HepG2 (cell line): ENCODE data around the gene CADM4. TPM values are rescaled to one million over a fixed set of nuclear protein-coding genes. Genes with fewer than 3 reads are reported as not detected.

Source experiments
- ATAC-seq: fragments of 200-7000 bp; cut with Tn5 transposase; 3 replicates; pipeline ENCODE4 v1.9.1; 2020; ENCODE audit warnings: mild to moderate bottlenecking, moderate library complexity
- BruUV-seq: library from RNA; stranded (reverse); fragments of 400-500 nt; replicated peaks from 2 replicates; lab custom pipeline; 2021; lab: Mats Ljungman, UMichigan
- CTCF ChIA-PET: fragments of 300-600 bp; formaldehyde crosslinking; extraction: SDS; loops from one replicate; lab custom pipeline; 2021; ENCODE audit warnings: low total read pairs, inconsistent platforms, low intra/inter-chr PET ratio; lab: Yijun Ruan, JAX
- POLR2A ChIA-PET: fragments of 350-600 bp; sonication (Branson Sonifier 250); formaldehyde crosslinking; loops from one replicate; lab custom pipeline; 2020; ENCODE audit warnings: antibody characterized with exemption, inconsistent platforms; lab: Yijun Ruan, JAX
- DNase-seq: peaks from one replicate; pipeline ENCODE4 v3.0.0-alpha.2; 2015; ENCODE audit warnings: low spot score
- FAIRE-seq: peaks from 3 replicates; lab custom pipeline; 2011; peaks lifted over from hg19 to GRCh38; lab: Jason Lieb, UNC
- H2AFZ ChIP-seq: one replicate; pipeline ENCODE4 v1.6.1; 2011; ENCODE audit warnings: low read length, inconsistent platforms
- H3K27ac ChIP-seq: fragments of 300-600 bp; 3 replicates; pipeline ENCODE4 v1.8.0; 2011; ENCODE audit warnings: mixed run types, mild to moderate bottlenecking, mixed read lengths, low read length, inconsistent platforms; ENCODE audit not compliant: insufficient read depth; ENCODE audit errors: extremely low read length
- H3K27me3 ChIP-seq, 2 experiments: fragments of 200-600 bp in 1 of 2; 2 replicates in 1 of 2; 3 replicates in 1 of 2; pipeline versions ENCODE4 v1.6.0 to v1.8.0; 2011; ENCODE audit warnings: low read length in 2 of 2, mild to moderate bottlenecking in 2 of 2, moderate library complexity in 2 of 2, inconsistent platforms in 1 of 2; ENCODE audit not compliant: insufficient read depth in 2 of 2, control insufficient read depth in 1 of 2
- H3K36me3 ChIP-seq, 2 experiments: fragments of 200-600 bp in 1 of 2; replicated peaks in 1 of 2; 2 replicates in 1 of 2; 3 replicates in 1 of 2; pipeline versions ENCODE4 v1.5.1 to v1.8.0; 2011; ENCODE audit warnings: low read length in 2 of 2, inconsistent platforms in 1 of 2; ENCODE audit not compliant: insufficient read depth in 2 of 2, control insufficient read depth in 1 of 2
- H3K4me1 ChIP-seq: 2 replicates; pipeline ENCODE4 v1.5.1; 2012; ENCODE audit warnings: low read length, inconsistent platforms; ENCODE audit not compliant: insufficient read depth
- H3K4me2 ChIP-seq: 2 replicates; pipeline ENCODE4 v1.6.0; 2011; ENCODE audit warnings: low read depth, low read length, inconsistent platforms
- H3K4me3 ChIP-seq, 3 experiments: fragments of 200-600 bp in 1 of 3; sonication (generic), shearing (Covaris generic) in 1 of 3; replicated peaks in 1 of 3; 2 replicates each; pipeline ENCODE4 v1.5.1; 2011 to 2016; ENCODE audit warnings: low read length in 3 of 3, inconsistent platforms in 2 of 3, low read depth in 2 of 3, mild to moderate bottlenecking in 2 of 3, control low read depth in 1 of 3, mixed read lengths in 1 of 3; ENCODE audit not compliant: insufficient read depth in 1 of 3
- H3K79me2 ChIP-seq: one replicate; pipeline ENCODE4 v1.6.1; 2011; ENCODE audit warnings: low read length, inconsistent platforms; ENCODE audit not compliant: insufficient read depth
- H3K9ac ChIP-seq: 2 replicates; pipeline ENCODE4 v1.6.0; 2011; ENCODE audit warnings: mild to moderate bottlenecking, low read depth, low read length, inconsistent platforms; ENCODE audit not compliant: insufficient read depth
- H3K9me3 ChIP-seq: 2 replicates; pipeline ENCODE4 v1.5.1; 2012; ENCODE audit warnings: mild to moderate bottlenecking, low read length
- H4K20me1 ChIP-seq: 2 replicates; pipeline ENCODE4 v1.6.0; 2011; ENCODE audit warnings: inconsistent platforms, mild to moderate bottlenecking, low read length, moderate library complexity; ENCODE audit not compliant: insufficient read depth
- FOXA1 ChIP-seq, 2 experiments: fragments of 450-650 bp in 1 of 2; sonication (generic) in 1 of 2; formaldehyde crosslinking in 1 of 2; IDR thresholded peaks; 2 replicates each; pipeline versions ENCODE4 v1.4.0 to v1.6.1; 2016 to 2020; ENCODE audit warnings: missing genetic modification reagents in 1 of 2
- HMGXB4 ChIP-seq, 2 experiments: sonication (generic) in 1 of 2; formaldehyde crosslinking in 1 of 2; IDR thresholded peaks; 2 replicates each; pipeline versions ENCODE4 v1.4.0 to v1.6.1; 2018 to 2020; ENCODE audit warnings: missing genetic modification reagents in 2 of 2, borderline replicate concordance in 1 of 2, low read depth in 1 of 2, mild to moderate bottlenecking in 1 of 2, missing biosample characterization in 1 of 2
- KMT2B ChIP-seq: IDR thresholded peaks from 2 replicates; pipeline ENCODE4 v1.6.1; 2016; ENCODE audit warnings: missing genetic modification reagents, missing compliant biosample characterization
- NFYB ChIP-seq: sonication (generic); formaldehyde crosslinking; IDR thresholded peaks from 2 replicates; pipeline ENCODE4 v1.4.0; 2020; ENCODE audit warnings: missing genetic modification reagents
- NFYC ChIP-seq: IDR thresholded peaks from 2 replicates; pipeline ENCODE4 v1.6.1; 2016; ENCODE audit warnings: missing genetic modification reagents, missing compliant biosample characterization
- TRIM24 ChIP-seq: sonication (generic); formaldehyde crosslinking; IDR thresholded peaks from 2 replicates; pipeline ENCODE4 v1.8.0; 2022; ENCODE audit warnings: mild to moderate bottlenecking, missing genetic modification reagents
- ZMAT3 ChIP-seq: sonication (generic); formaldehyde crosslinking; conservative IDR thresholded peaks from 2 replicates; pipeline ENCODE4 v1.7.0; 2021; ENCODE audit warnings: missing genetic modification reagents
- ZMYM2 ChIP-seq: sonication (generic); formaldehyde crosslinking; IDR thresholded peaks from 2 replicates; pipeline ENCODE4 v1.8.0; 2022; ENCODE audit warnings: mild to moderate bottlenecking, missing genetic modification reagents
- WGBS: methylation state at CpG from one replicate; pipeline ENCODE4 v1.1.6; 2017; ENCODE audit warnings: low lambda C conversion rate; 5-methylcytosine and 5-hydroxymethylcytosine counted together
- in situ Hi-C: cut with HindIII; loops from 2 replicates; pipeline ENCODE4 v1.10.0; 2017; ENCODE audit warnings: low pct_unique_long_range_greater_than_20kb; ENCODE audit not compliant: extremely low pct_ligation_motif_present
- intact Hi-C: fragments of 100-400 bp; cut with micrococcal nuclease; formaldehyde crosslinking; loops from one replicate; pipeline ENCODE4 v1.10.0; 2022; ENCODE audit not compliant: unreplicated experiment
- polyA plus RNA-seq, 8 experiments: library from polyadenylated mRNA; depleted of rRNA in 3 of 8; stranded (reverse) in 7 of 8; unstranded in 1 of 8; fragments of >200 nt; fragmentation: Illumina TruSeq in 4 of 8; extraction: Trizol in 4 of 8; gene quantifications; 2 replicates each; pipeline versions ENCODE4 v1.2.1 to v1.2.3, GENCODE V29; 2011 to 2016; ENCODE audit warnings: low read depth in 4 of 8, missing spikeins in 1 of 8, mixed read lengths in 1 of 8; ENCODE audit not compliant: insufficient read depth in 1 of 8
- total RNA-seq, 5 experiments: library from RNA; depleted of rRNA; stranded (reverse); fragments of >200 nt; fragmentation: Illumina TruSeq; extraction: Trizol; gene quantifications; 2 replicates each; pipeline ENCODE4 v1.2.3, GENCODE V29; 2016; ENCODE audit warnings: low read depth in 1 of 5
- TF ChIP-seq, protein P1 (sequence below): IDR thresholded peaks from 2 replicates; pipeline ENCODE4 v1.4.0; 2020; ENCODE audit warnings: mild to moderate bottlenecking, missing genetic modification reagents
- TF ChIP-seq, protein P2 (sequence below): sonication (generic); formaldehyde crosslinking; conservative IDR thresholded peaks from 2 replicates; pipeline ENCODE4 v1.8.0; 2022; ENCODE audit warnings: low read depth, missing genetic modification reagents

CADM4 gene
- total and polyA plus RNA-seq, 2 of the 13 experiments (the other 11 are each of a cell fraction or from before 2014, with no cell fraction given) = 8.5 to 16.0 TPM

GRCh38 chr19:43628646-43629326 is 10.9 kb downstream of the CADM4 start:
- peak; percentile 69 for TF ChIP-seq NFYB (CRISPR knock-in tag)
- no peak for TF ChIP-seq HMGXB4 (CRISPR knock-in tag; IDR thresholded peaks at IDR 0.05; ENCODE audit: borderline replicate concordance in 1 of 2, low read depth in 1 of 2)
- no peak for TF ChIP-seq TRIM24 (CRISPR knock-in tag)
- peak; percentile 34; the same call in 1 of the 2 replicates for TF ChIP-seq NFYC (CRISPR knock-in tag)
- Histone ChIP-seq H3K4me1 (peaks cover 8% of the 10 kb centered on the region), H3K9ac (no peak overlapping the region), H2AFZ (no peak overlapping the region), H3K4me2 (no peak overlapping the region), H3K36me3 (no peaks in the 10 kb centered on the region; a peak in 1 of 5 replicates), H3K9me3 (no peaks in the 10 kb centered on the region), H3K79me2 (no peaks in the 10 kb centered on the region), H4K20me1 (no peaks in the 10 kb centered on the region), H3K4me3 (no peak overlapping the region), H3K27ac (no peak overlapping the region), H3K27me3 (no peaks in the 10 kb centered on the region)
- in situ Hi-C loops = no loop called here
- 100% methylated on average over 1 of the region's 3 CpGs for WGBS
- intact Hi-C loops = no loop called here
- BruUV-seq = no TSS peak
- no peak for DNase-seq
- no peak for FAIRE-seq
- POLR2A ChIA-PET = no interaction called here
- no peak for ATAC-seq
- CTCF ChIA-PET = no interaction called here

DNA sequence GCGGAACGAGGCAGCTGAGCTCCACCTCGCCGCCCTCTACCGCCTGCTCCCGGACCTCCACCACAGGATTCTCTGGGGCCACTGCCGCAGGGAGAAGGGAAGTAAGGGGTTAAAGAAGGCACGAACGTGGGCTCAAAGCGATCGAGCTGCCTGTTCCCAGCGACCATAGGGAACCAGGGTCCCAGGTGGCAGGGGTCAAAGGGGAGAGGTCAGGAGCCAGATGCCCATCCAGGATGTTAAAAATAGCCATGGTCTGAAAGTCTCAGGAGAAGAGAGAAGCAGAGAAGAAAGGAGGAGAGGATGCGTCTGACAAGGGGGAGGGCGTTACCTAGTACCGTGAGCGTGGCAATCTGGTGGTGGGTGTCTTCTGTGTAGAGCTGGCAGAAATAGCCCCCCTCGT is 12.8 kb downstream of the CADM4 start:
- H3K79me2 ChIP-seq = no peaks in the 10 kb centered on the region
- H3K9me3 ChIP-seq = no peaks in the 10 kb centered on the region
- no peak overlapping the region for H2AFZ ChIP-seq
- intact Hi-C loops (no loop called here), in situ Hi-C loops (no loop called here)
- H3K4me3 ChIP-seq = no peak overlapping the region
- FAIRE-seq (no peak), DNase-seq (no peak), ATAC-seq (no peak)
- H3K27me3 ChIP-seq = no peaks in the 10 kb centered on the region
- BruUV-seq = no TSS peak
- CTCF ChIA-PET = no interaction called here
- H4K20me1 ChIP-seq = no peaks in the 10 kb centered on the region
- no peak overlapping the region for H3K9ac ChIP-seq
- H3K27ac ChIP-seq = no peak overlapping the region
- H3K36me3 ChIP-seq = peaks cover 0 to 2% of the 10 kb centered on the region in 2 experiments; a peak in 1 of 5 replicates
- H3K4me2 ChIP-seq = no peak overlapping the region
- 96% methylated on average over 17 of the region's 17 CpGs for WGBS
- H3K4me1 ChIP-seq = no peaks in the 10 kb centered on the region
- POLR2A ChIA-PET = no interaction called here
- TF ChIP-seq ZMYM2 (CRISPR knock-in tag) (no peak), KMT2B (CRISPR knock-in tag) (no peak), FOXA1 (IDR thresholded peaks at IDR 0.05) (no peak), FOXA1 (CRISPR knock-in tag; IDR thresholded peaks at IDR 0.05) (no peak), ZMAT3 (CRISPR knock-in tag) (no peak)
- TF ChIP-seq, protein P1, sequence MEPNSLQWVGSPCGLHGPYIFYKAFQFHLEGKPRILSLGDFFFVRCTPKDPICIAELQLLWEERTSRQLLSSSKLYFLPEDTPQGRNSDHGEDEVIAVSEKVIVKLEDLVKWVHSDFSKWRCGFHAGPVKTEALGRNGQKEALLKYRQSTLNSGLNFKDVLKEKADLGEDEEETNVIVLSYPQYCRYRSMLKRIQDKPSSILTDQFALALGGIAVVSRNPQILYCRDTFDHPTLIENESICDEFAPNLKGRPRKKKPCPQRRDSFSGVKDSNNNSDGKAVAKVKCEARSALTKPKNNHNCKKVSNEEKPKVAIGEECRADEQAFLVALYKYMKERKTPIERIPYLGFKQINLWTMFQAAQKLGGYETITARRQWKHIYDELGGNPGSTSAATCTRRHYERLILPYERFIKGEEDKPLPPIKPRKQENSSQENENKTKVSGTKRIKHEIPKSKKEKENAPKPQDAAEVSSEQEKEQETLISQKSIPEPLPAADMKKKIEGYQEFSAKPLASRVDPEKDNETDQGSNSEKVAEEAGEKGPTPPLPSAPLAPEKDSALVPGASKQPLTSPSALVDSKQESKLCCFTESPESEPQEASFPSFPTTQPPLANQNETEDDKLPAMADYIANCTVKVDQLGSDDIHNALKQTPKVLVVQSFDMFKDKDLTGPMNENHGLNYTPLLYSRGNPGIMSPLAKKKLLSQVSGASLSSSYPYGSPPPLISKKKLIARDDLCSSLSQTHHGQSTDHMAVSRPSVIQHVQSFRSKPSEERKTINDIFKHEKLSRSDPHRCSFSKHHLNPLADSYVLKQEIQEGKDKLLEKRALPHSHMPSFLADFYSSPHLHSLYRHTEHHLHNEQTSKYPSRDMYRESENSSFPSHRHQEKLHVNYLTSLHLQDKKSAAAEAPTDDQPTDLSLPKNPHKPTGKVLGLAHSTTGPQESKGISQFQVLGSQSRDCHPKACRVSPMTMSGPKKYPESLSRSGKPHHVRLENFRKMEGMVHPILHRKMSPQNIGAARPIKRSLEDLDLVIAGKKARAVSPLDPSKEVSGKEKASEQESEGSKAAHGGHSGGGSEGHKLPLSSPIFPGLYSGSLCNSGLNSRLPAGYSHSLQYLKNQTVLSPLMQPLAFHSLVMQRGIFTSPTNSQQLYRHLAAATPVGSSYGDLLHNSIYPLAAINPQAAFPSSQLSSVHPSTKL (CRISPR knock-in tag) = no peak
- TF ChIP-seq, protein P2, sequence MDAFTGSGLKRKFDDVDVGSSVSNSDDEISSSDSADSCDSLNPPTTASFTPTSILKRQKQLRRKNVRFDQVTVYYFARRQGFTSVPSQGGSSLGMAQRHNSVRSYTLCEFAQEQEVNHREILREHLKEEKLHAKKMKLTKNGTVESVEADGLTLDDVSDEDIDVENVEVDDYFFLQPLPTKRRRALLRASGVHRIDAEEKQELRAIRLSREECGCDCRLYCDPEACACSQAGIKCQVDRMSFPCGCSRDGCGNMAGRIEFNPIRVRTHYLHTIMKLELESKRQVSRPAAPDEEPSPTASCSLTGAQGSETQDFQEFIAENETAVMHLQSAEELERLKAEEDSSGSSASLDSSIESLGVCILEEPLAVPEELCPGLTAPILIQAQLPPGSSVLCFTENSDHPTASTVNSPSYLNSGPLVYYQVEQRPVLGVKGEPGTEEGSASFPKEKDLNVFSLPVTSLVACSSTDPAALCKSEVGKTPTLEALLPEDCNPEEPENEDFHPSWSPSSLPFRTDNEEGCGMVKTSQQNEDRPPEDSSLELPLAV = no peak
